Mesendoderm (in vitro differentiated cells): ENCODE measurements around the gene PRICKLE1.

Experiments
- DNase-seq: peaks from one replicate; pipeline ENCODE4 v3.0.0; 2013
- H2AK5ac ChIP-seq: 2 replicates; pipeline ENCODE4 v1.6.1; 2013; ENCODE audit warnings: low read length, inconsistent platforms
- H2BK120ac ChIP-seq: 2 replicates; pipeline ENCODE4 v1.6.1; 2013; ENCODE audit warnings: low read depth, mild to moderate bottlenecking, low read length, moderate library complexity, mixed read lengths
- H2BK15ac ChIP-seq: replicated peaks from 2 replicates; pipeline ENCODE4 v1.6.1; 2013; ENCODE audit warnings: low read depth, mild to moderate bottlenecking, moderate library complexity
- H2BK5ac ChIP-seq: 2 replicates; pipeline ENCODE4 v1.6.1; 2013; ENCODE audit warnings: low read length, inconsistent platforms
- H3K18ac ChIP-seq: 2 replicates; pipeline ENCODE4 v1.6.1; 2013; ENCODE audit warnings: mild to moderate bottlenecking, low read length, mixed read lengths
- H3K23ac ChIP-seq: one replicate; pipeline ENCODE4 v1.6.1; 2013; ENCODE audit warnings: low read length
- H3K27ac ChIP-seq: 2 replicates; pipeline ENCODE4 v1.5.1; 2013; ENCODE audit warnings: low read depth, mild to moderate bottlenecking, inconsistent platforms, low read length, moderate library complexity
- H3K27me3 ChIP-seq: 2 replicates; pipeline ENCODE4 v1.6.1; 2013; ENCODE audit warnings: low read length, control low read depth, mild to moderate bottlenecking, inconsistent platforms; ENCODE audit not compliant: insufficient read depth, poor library complexity
- H3K36me3 ChIP-seq: 2 replicates; pipeline ENCODE4 v1.6.1; 2013; ENCODE audit warnings: low read length, inconsistent platforms; ENCODE audit not compliant: control insufficient read depth, insufficient read depth
- H3K4ac ChIP-seq: one replicate; pipeline ENCODE4 v1.6.1; 2013; ENCODE audit warnings: low read depth, mild to moderate bottlenecking, low read length, moderate library complexity
- H3K4me1 ChIP-seq: 2 replicates; pipeline ENCODE4 v1.6.1; 2013; ENCODE audit warnings: low read depth, low read length, inconsistent platforms; ENCODE audit not compliant: control insufficient read depth
- H3K4me2 ChIP-seq: 2 replicates; pipeline ENCODE4 v1.6.1; 2013; ENCODE audit warnings: low read length
- H3K4me3 ChIP-seq: 2 replicates; pipeline ENCODE4 v1.5.1; 2013; ENCODE audit warnings: mild to moderate bottlenecking, low read length
- H3K56ac ChIP-seq: one replicate; pipeline ENCODE4 v1.6.1; 2013; ENCODE audit warnings: low read length
- H3K79me1 ChIP-seq: 2 replicates; pipeline ENCODE4 v1.6.1; 2013; ENCODE audit warnings: low read length, inconsistent platforms
- H3K79me2 ChIP-seq: 2 replicates; pipeline ENCODE4 v1.6.1; 2013; ENCODE audit warnings: mild to moderate bottlenecking, low read length; ENCODE audit not compliant: control insufficient read depth, insufficient read depth
- H3K9ac ChIP-seq: 2 replicates; pipeline ENCODE4 v1.6.1; 2013; ENCODE audit warnings: low read length, inconsistent platforms
- H4K5ac ChIP-seq: one replicate; pipeline ENCODE4 v1.6.1; 2013; ENCODE audit warnings: low read length
- H4K8ac ChIP-seq: one replicate; pipeline ENCODE4 v1.6.1; 2013; ENCODE audit warnings: low read depth, mild to moderate bottlenecking, control low read depth, low read length, moderate library complexity
- WGBS: extraction: QIAGEN DNeasy Blood & Tissue Kit; methylation state at CpG from one replicate; pipeline ENCODE4 v1.1.7; 2013; ENCODE audit warnings: low lambda C conversion rate, missing lambda C conversion rate; ENCODE audit not compliant: insufficient coverage; ENCODE audit errors: extremely low coverage; 5-methylcytosine and 5-hydroxymethylcytosine counted together

The PRICKLE1 gene

GRCh38 chr12:42445891-42446290, 143.7 kb downstream of the PRICKLE1 start:
- Histone ChIP-seq H3K4me2 (no peak overlapping the region), H2BK15ac (no peak overlapping the region), H3K27me3 (no peaks in the 10 kb centered on the region), H3K36me3 (no peaks in the 10 kb centered on the region), H4K5ac (no peak overlapping the region), H2BK5ac (peak overlapping the region; percentile 27), H3K9ac (no peak overlapping the region), H3K56ac (no peak overlapping the region), H3K4me1 (peaks cover 11% of the 10 kb centered on the region), H3K79me2 (no peaks in the 10 kb centered on the region), H3K79me1 (no peaks in the 10 kb centered on the region), H2AK5ac (no peak overlapping the region), H3K4me3 (no peak overlapping the region), H3K4ac (peak overlapping the region; percentile 48), H2BK120ac (peak overlapping the region; percentile 85), H3K23ac (no peak overlapping the region), H4K8ac (no peak overlapping the region), H3K18ac (peak overlapping the region; percentile 30), H3K27ac (no peak overlapping the region)
- DNase-seq = no peak
- WGBS = no CpG with 5 or more reads among the region's 16 CpGs

GRCh38 chr12:42444192-42444943, 145.2 kb downstream of the PRICKLE1 start:
- no peak overlapping the region for H3K23ac ChIP-seq
- H2BK5ac ChIP-seq = no peak overlapping the region
- no peaks in the 10 kb centered on the region for H3K79me2 ChIP-seq
- no peak overlapping the region for H2AK5ac ChIP-seq
- no peaks in the 10 kb centered on the region for H3K79me1 ChIP-seq
- no peak overlapping the region for H3K18ac ChIP-seq
- no peak overlapping the region for H2BK15ac ChIP-seq
- H3K27ac ChIP-seq = no peak overlapping the region
- no peak overlapping the region for H2BK120ac ChIP-seq
- H3K4me3 ChIP-seq = no peak overlapping the region
- H4K8ac ChIP-seq = no peak overlapping the region
- H3K4ac ChIP-seq = no peak overlapping the region
- no peaks in the 10 kb centered on the region for H3K27me3 ChIP-seq
- peaks cover 11% of the 10 kb centered on the region for H3K4me1 ChIP-seq
- DNase-seq = no peak
- no CpG with 5 or more reads among the region's 7 CpGs for WGBS
- H3K9ac ChIP-seq = no peak overlapping the region
- H3K36me3 ChIP-seq = no peaks in the 10 kb centered on the region
- no peak overlapping the region for H3K56ac ChIP-seq
- H3K4me2 ChIP-seq = no peak overlapping the region
- no peak overlapping the region for H4K5ac ChIP-seq

GRCh38 chr12:42442888-42443287, 146.7 kb downstream of the PRICKLE1 start:
- Histone ChIP-seq H2BK15ac (no peak overlapping the region), H4K5ac (no peak overlapping the region), H3K27ac (peak overlapping the region; percentile 27), H2BK5ac (peak overlapping the region; percentile 43), H2BK120ac (peak overlapping the region; percentile 13), H3K27me3 (no peaks in the 10 kb centered on the region), H3K36me3 (no peaks in the 10 kb centered on the region), H4K8ac (no peak overlapping the region), H3K79me2 (no peaks in the 10 kb centered on the region), H3K18ac (peak overlapping the region; percentile 62), H3K56ac (peak overlapping the region; percentile 44), H2AK5ac (no peak overlapping the region), H3K23ac (no peak overlapping the region), H3K4me1 (peaks cover 11% of the 10 kb centered on the region), H3K4ac (no peak overlapping the region), H3K79me1 (no peaks in the 10 kb centered on the region), H3K9ac (no peak overlapping the region), H3K4me3 (no peak overlapping the region), H3K4me2 (no peak overlapping the region)
- no CpG with 5 or more reads among the region's 8 CpGs for WGBS
- DNase-seq = no peak

- H3K27ac ChIP-seq = peak overlapping the region; percentile 27
- no peaks in the 10 kb centered on the region for H3K36me3 ChIP-seq
- H2BK5ac ChIP-seq = peak overlapping the region; percentile 43
- H3K23ac ChIP-seq = no peak overlapping the region
- no CpG with 5 or more reads among the region's 19 CpGs for WGBS
- no peaks in the 10 kb centered on the region for H3K79me1 ChIP-seq
- H3K4me1 ChIP-seq = peaks cover 11% of the 10 kb centered on the region
- H4K8ac ChIP-seq = no peak overlapping the region
- H3K27me3 ChIP-seq = no peaks in the 10 kb centered on the region
- peak overlapping the region; percentile 63 for H3K4ac ChIP-seq
- DNase-seq = peak; percentile 55
- peak overlapping the region; percentile 13 for H2BK120ac ChIP-seq
- no peaks in the 10 kb centered on the region for H3K79me2 ChIP-seq
- H3K9ac ChIP-seq = no peak overlapping the region
- H3K4me3 ChIP-seq = no peak overlapping the region
- H3K18ac ChIP-seq = peak overlapping the region; percentile 62
- no peak overlapping the region for H3K4me2 ChIP-seq
- H3K56ac ChIP-seq = peak overlapping the region; percentile 44
- H2AK5ac ChIP-seq = no peak overlapping the region
- no peak overlapping the region for H4K5ac ChIP-seq
- H2BK15ac ChIP-seq = no peak overlapping the region
These were observed 147.2 kb downstream of the PRICKLE1 start for GRCh38 chr12:42442311-42442759.

GRCh38 chr12:42440608-42441007, 148.9 kb downstream of the PRICKLE1 start:
- Histone ChIP-seq H3K9ac (no peak overlapping the region), H4K8ac (no peak overlapping the region), H3K18ac (peak overlapping the region; percentile 51), H3K23ac (peak overlapping the region; percentile 19), H3K4me1 (peaks cover 6% of the 10 kb centered on the region), H3K56ac (no peak overlapping the region), H3K79me2 (no peaks in the 10 kb centered on the region), H2AK5ac (no peak overlapping the region), H2BK120ac (no peak overlapping the region), H3K4ac (no peak overlapping the region), H2BK15ac (no peak overlapping the region), H3K36me3 (no peaks in the 10 kb centered on the region), H2BK5ac (no peak overlapping the region), H3K27ac (no peak overlapping the region), H3K4me2 (no peak overlapping the region), H3K79me1 (no peaks in the 10 kb centered on the region), H3K4me3 (no peak overlapping the region), H4K5ac (no peak overlapping the region), H3K27me3 (no peaks in the 10 kb centered on the region)
- DNase-seq = peak; percentile 27
- no CpG with 5 or more reads among the region's 11 CpGs for WGBS
